H9 (cell line): ENCODE measurements around the gene DCDC2. TPM values are rescaled to one million over a fixed set of nuclear protein-coding genes. Genes with fewer than 3 reads are reported as not detected.

ENCODE experiments used
- DNase-seq: peaks from one replicate; pipeline ENCODE4 v3.0.0-alpha.2; 2017
- H2AFZ ChIP-seq: one replicate; pipeline ENCODE4 v1.6.1; 2013; ENCODE audit warnings: mild to moderate bottlenecking, low read length, control low read depth, moderate library complexity
- H2AK5ac ChIP-seq: 2 replicates; pipeline ENCODE4 v1.6.1; 2013; ENCODE audit warnings: low read length, control low read depth, mixed read lengths; ENCODE audit not compliant: insufficient read length
- H2BK120ac ChIP-seq: one replicate; pipeline ENCODE4 v1.6.1; 2013; ENCODE audit warnings: low read depth, mild to moderate bottlenecking, low read length, control low read depth, inconsistent platforms; ENCODE audit not compliant: poor library complexity, severe bottlenecking
- H2BK12ac ChIP-seq: 2 replicates; pipeline ENCODE4 v1.6.1; 2013; ENCODE audit warnings: low read length, control low read depth, mixed read lengths, low read depth; ENCODE audit not compliant: insufficient read length
- H2BK15ac ChIP-seq: 2 replicates; pipeline ENCODE4 v1.6.1; 2013; ENCODE audit warnings: low read depth, low read length, control low read depth
- H2BK20ac ChIP-seq: one replicate; pipeline ENCODE4 v1.6.1; 2013; ENCODE audit warnings: low read depth, mild to moderate bottlenecking, low read length, control low read depth, inconsistent platforms; ENCODE audit not compliant: poor library complexity, severe bottlenecking
- H2BK5ac ChIP-seq: 2 replicates; pipeline ENCODE4 v1.6.1; 2013; ENCODE audit warnings: low read length, control low read depth, mixed read lengths; ENCODE audit not compliant: insufficient read length
- H3K14ac ChIP-seq: 2 replicates; pipeline ENCODE4 v1.6.1; 2013; ENCODE audit warnings: low read length, control low read depth; ENCODE audit not compliant: insufficient read depth
- H3K18ac ChIP-seq: 2 replicates; pipeline ENCODE4 v1.6.1; 2013; ENCODE audit warnings: low read depth, mild to moderate bottlenecking, mixed read lengths, low read length, control low read depth; ENCODE audit not compliant: insufficient read length
- H3K23ac ChIP-seq: 2 replicates; pipeline ENCODE4 v1.6.1; 2013; ENCODE audit warnings: low read length, control low read depth, mixed read lengths, low read depth; ENCODE audit not compliant: insufficient read length
- H3K23me2 ChIP-seq: 2 replicates; pipeline ENCODE4 v1.6.1; 2013; ENCODE audit warnings: low read depth, mild to moderate bottlenecking, mixed read lengths, low read length, control low read depth; ENCODE audit not compliant: insufficient read length, poor library complexity, severe bottlenecking
- H3K27ac ChIP-seq: 2 replicates; pipeline ENCODE4 v1.5.1; 2013; ENCODE audit warnings: low read length, control low read depth, mixed read lengths, low read depth; ENCODE audit not compliant: insufficient read length
- H3K27me3 ChIP-seq: 2 replicates; pipeline ENCODE4 v1.6.1; 2013; ENCODE audit warnings: low read length, control low read depth, inconsistent platforms; ENCODE audit not compliant: insufficient read depth
- H3K4ac ChIP-seq: 2 replicates; pipeline ENCODE4 v1.6.1; 2013; ENCODE audit warnings: low read depth, mild to moderate bottlenecking, control low read depth, inconsistent platforms, low read length, moderate library complexity
- H3K4me1 ChIP-seq: 2 replicates; pipeline ENCODE4 v1.6.1; 2013; ENCODE audit warnings: low read length, control low read depth, inconsistent platforms; ENCODE audit not compliant: insufficient read depth
- H3K4me2 ChIP-seq: 2 replicates; pipeline ENCODE4 v1.6.1; 2013; ENCODE audit warnings: low read length, control low read depth, mixed read lengths; ENCODE audit not compliant: insufficient read length, insufficient read depth
- H3K56ac ChIP-seq: 2 replicates; pipeline ENCODE4 v1.6.1; 2013; ENCODE audit warnings: low read depth, mild to moderate bottlenecking, mixed read lengths, low read length, control low read depth; ENCODE audit not compliant: insufficient read length
- H3K79me1 ChIP-seq: 2 replicates; pipeline ENCODE4 v1.6.1; 2013; ENCODE audit warnings: low read depth, mild to moderate bottlenecking, moderate library complexity, low read length, control low read depth, inconsistent platforms; ENCODE audit not compliant: insufficient read depth, poor library complexity, severe bottlenecking
- H3K79me2 ChIP-seq: 2 replicates; pipeline ENCODE4 v1.6.1; 2013; ENCODE audit warnings: low read length, control low read depth, inconsistent platforms; ENCODE audit not compliant: insufficient read depth
- H3K9ac ChIP-seq: 2 replicates; pipeline ENCODE4 v1.6.1; 2013; ENCODE audit warnings: low read length, control low read depth, mixed read lengths; ENCODE audit not compliant: insufficient read length; ENCODE audit errors: extremely low read depth
- H3K9me3 ChIP-seq: one replicate; pipeline ENCODE4 v1.6.1; 2013; ENCODE audit warnings: low read depth, low read length, inconsistent platforms; ENCODE audit not compliant: control insufficient read depth
- H3T11ph ChIP-seq: one replicate; pipeline ENCODE4 v1.6.1; 2013; ENCODE audit warnings: mild to moderate bottlenecking, low read length, control low read depth, inconsistent platforms
- H4K20me1 ChIP-seq: one replicate; pipeline ENCODE4 v1.6.1; 2013; ENCODE audit not compliant: control insufficient read depth, insufficient read length, insufficient read depth
- H4K5ac ChIP-seq: 2 replicates; pipeline ENCODE4 v1.6.1; 2013; ENCODE audit warnings: low read depth, mild to moderate bottlenecking, mixed read lengths, low read length, control low read depth; ENCODE audit not compliant: insufficient read length
- H4K8ac ChIP-seq: replicated peaks from 2 replicates; pipeline ENCODE4 v1.6.1; 2013; ENCODE audit warnings: low read length, control low read depth, mixed read lengths, low read depth; ENCODE audit not compliant: insufficient read length
- H4K91ac ChIP-seq: 2 replicates; pipeline ENCODE4 v1.6.1; 2013; ENCODE audit warnings: low read depth, mild to moderate bottlenecking, moderate library complexity, mixed read lengths, low read length, control low read depth; ENCODE audit not compliant: insufficient read length
- H3K27ac Mint-ChIP-seq, 3 experiments: 2 replicates in 2 of 3; 3 replicates in 1 of 3; pipeline ENCODE4 v1.8.0; 2020 to 2021; ENCODE audit warnings: mixed read lengths in 3 of 3, mild to moderate bottlenecking in 1 of 3, moderate library complexity in 1 of 3
- H3K27me3 Mint-ChIP-seq: 2 replicates; pipeline ENCODE4 v1.8.0; 2021; ENCODE audit warnings: low read depth, mild to moderate bottlenecking, moderate library complexity, mixed read lengths
- H3K36me3 Mint-ChIP-seq, 3 experiments: 2 replicates in 2 of 3; 3 replicates in 1 of 3; pipeline ENCODE4 v1.8.0; 2020 to 2021; ENCODE audit warnings: low read depth in 3 of 3, mixed read lengths in 3 of 3; ENCODE audit not compliant: insufficient read depth in 1 of 3
- H3K4me1 Mint-ChIP-seq, 2 experiments: 2 replicates each; pipeline ENCODE4 v1.8.0; 2020; ENCODE audit warnings: mixed read lengths in 2 of 2
- H3K4me3 Mint-ChIP-seq, 2 experiments: 2 replicates in 1 of 2; 3 replicates in 1 of 2; pipeline ENCODE4 v1.8.0; 2020 to 2021; ENCODE audit warnings: mild to moderate bottlenecking in 2 of 2, mixed read lengths in 2 of 2, moderate library complexity in 1 of 2
- H3K9me3 Mint-ChIP-seq, 2 experiments: 2 replicates in 1 of 2; 3 replicates in 1 of 2; pipeline ENCODE4 v1.8.0; 2020; ENCODE audit warnings: mild to moderate bottlenecking in 2 of 2, mixed read lengths in 2 of 2, moderate library complexity in 1 of 2
- CTCF ChIP-seq: fragments of 200-600 bp; sonication (generic); conservative IDR thresholded peaks from 3 replicates; pipeline ENCODE4 v1.8.0; 2021; ENCODE audit warnings: antibody characterized with exemption, mild to moderate bottlenecking
- WGBS: extraction: QIAGEN DNeasy Blood & Tissue Kit; methylation state at CpG from one replicate; pipeline ENCODE4 v1.1.7; 2013; ENCODE audit warnings: missing lambda C conversion rate, low lambda C conversion rate, mixed read lengths; ENCODE audit not compliant: insufficient read length; ENCODE audit errors: extremely low coverage; 5-methylcytosine and 5-hydroxymethylcytosine counted together
- total RNA-seq: library from RNA; stranded (reverse); gene quantifications from 2 replicates; pipeline ENCODE4 v1.2.1, GENCODE V29; 2021

The DCDC2 gene
- total RNA-seq, 1 experiment from 2014 or later, result 0.59 TPM

GRCh38 chr6:24284006-24284405 is 73.9 kb downstream of the DCDC2 start:
- no peak overlapping the region for H3K18ac ChIP-seq
- no peaks in the 10 kb centered on the region for H3K36me3 Mint-ChIP-seq
- H3K27ac ChIP-seq, result no peak overlapping the region
- no peak overlapping the region for H3K14ac ChIP-seq
- no peaks in the 10 kb centered on the region for H3K9me3 Mint-ChIP-seq
- H3K4me1 Mint-ChIP-seq, result peaks cover 0 to 5% of the 10 kb centered on the region in 2 experiments; a peak in 2 of 4 replicates
- H2BK15ac ChIP-seq, result no peak overlapping the region
- no peaks in the 10 kb centered on the region for H3K27me3 ChIP-seq
- whole genome bisulfite sequencing, result no CpG with 5 or more reads among the region's 10 CpGs
- DNase-seq, result no peak
- no peak overlapping the region for H3K9ac ChIP-seq
- no peak for TF ChIP-seq CTCF
- H2BK20ac ChIP-seq, result no peak overlapping the region
- H3K56ac ChIP-seq, result no peak overlapping the region
- no peaks in the 10 kb centered on the region for H3K9me3 ChIP-seq
- no peak overlapping the region for H2BK12ac ChIP-seq
- H2BK120ac ChIP-seq, result no peak overlapping the region
- H3K27ac Mint-ChIP-seq, result no peak overlapping the region
- H3K79me1 ChIP-seq, result no peaks in the 10 kb centered on the region
- H3K4me2 ChIP-seq, result no peak overlapping the region
- H3K4me3 Mint-ChIP-seq, result no peak overlapping the region
- H3T11ph ChIP-seq, result no peak overlapping the region
- no peak overlapping the region for H2BK5ac ChIP-seq
- no peak overlapping the region for H2AK5ac ChIP-seq
- no peaks in the 10 kb centered on the region for H3K23me2 ChIP-seq
- no peak overlapping the region for H4K91ac ChIP-seq
- peaks cover 3% of the 10 kb centered on the region; the same call in 1 of the 2 replicates for H3K4me1 ChIP-seq
- H3K23ac ChIP-seq, result no peak overlapping the region
- no peak overlapping the region for H2AFZ ChIP-seq
- H4K5ac ChIP-seq, result no peak overlapping the region
- H3K4ac ChIP-seq, result no peak overlapping the region
- H4K8ac ChIP-seq, result no peak overlapping the region
- H3K27me3 Mint-ChIP-seq, result no peaks in the 10 kb centered on the region
- H3K79me2 ChIP-seq, result no peaks in the 10 kb centered on the region
- H4K20me1 ChIP-seq, result no peaks in the 10 kb centered on the region
